SU-DHL-6 (cell line): Measurements from ENCODE around the gene SPATA20.

Source experiments
- H2AFZ ChIP-seq: fragments of 200-600 bp; sonication (generic); 2 replicates; pipeline ENCODE4 v1.6.1; 2014; ENCODE audit warnings: low read depth, mild to moderate bottlenecking, moderate library complexity, mixed read lengths, antibody characterized with exemption, low read length; ENCODE audit not compliant: severe bottlenecking
- H3F3A ChIP-seq: fragments of 200-600 bp; shearing (Covaris generic); 2 replicates; pipeline ENCODE4 v1.6.0; 2016; ENCODE audit warnings: antibody characterized with exemption, mild to moderate bottlenecking; ENCODE audit not compliant: insufficient read depth
- H3K27ac ChIP-seq: fragments of 200-600 bp; sonication (generic); 2 replicates; pipeline ENCODE4 v1.5.1; 2016; ENCODE audit warnings: low read depth, mild to moderate bottlenecking, low read length, moderate library complexity, mixed read lengths
- H3K27me3 ChIP-seq: fragments of 200-600 bp; sonication (generic), shearing (Covaris generic); 2 replicates; pipeline ENCODE4 v1.6.0; 2014; ENCODE audit warnings: mild to moderate bottlenecking, low read length
- H3K36me3 ChIP-seq: fragments of 200-600 bp; sonication (generic); 2 replicates; pipeline ENCODE4 v1.6.1; 2014; ENCODE audit warnings: mild to moderate bottlenecking, low read length, mixed read lengths
- H3K4me2 ChIP-seq: fragments of 300-600, 200-600 bp; shearing (Covaris generic), sonication (generic); 2 replicates; pipeline ENCODE4 v1.6.0; 2014; ENCODE audit warnings: low read length, low read depth, mild to moderate bottlenecking; ENCODE audit not compliant: poor library complexity, severe bottlenecking
- H3K4me3 ChIP-seq: fragments of 200-600 bp; sonication (generic); 2 replicates; pipeline ENCODE4 v1.5.1; 2014; ENCODE audit warnings: antibody characterized with exemption, low read length, mild to moderate bottlenecking, mixed read lengths; ENCODE audit not compliant: insufficient read depth, poor library complexity, severe bottlenecking
- H3K79me2 ChIP-seq: fragments of 200-600 bp; sonication (generic); 2 replicates; pipeline ENCODE4 v1.6.1; 2014; ENCODE audit warnings: mild to moderate bottlenecking, low read length, moderate library complexity; ENCODE audit not compliant: insufficient read depth
- H3K9ac ChIP-seq: fragments of 200-600 bp; sonication (generic); 2 replicates; pipeline ENCODE4 v1.7.0; 2014; ENCODE audit warnings: mild to moderate bottlenecking, low read length
- H3K9me2 ChIP-seq: fragments of 200-600 bp; sonication (generic); replicated peaks from 2 replicates; pipeline ENCODE4 v1.6.1; 2014; ENCODE audit warnings: low read length; ENCODE audit not compliant: insufficient read depth
- H3K9me3 ChIP-seq: fragments of 200-600 bp; sonication (generic); 2 replicates; pipeline ENCODE4 v1.6.1; 2014; ENCODE audit warnings: low read length, mixed read lengths; ENCODE audit not compliant: insufficient read depth
- H4K20me1 ChIP-seq: fragments of 200-600 bp; sonication (generic); 2 replicates; pipeline ENCODE4 v1.6.1; 2014; ENCODE audit warnings: low read depth, mild to moderate bottlenecking, antibody characterized with exemption, low read length, moderate library complexity, mixed read lengths
- CTCF ChIP-seq: fragments of 200-600 bp; sonication (generic); IDR thresholded peaks from one replicate; pipeline ENCODE4 v1.5.1; 2017; ENCODE audit warnings: antibody characterized with exemption, mild to moderate bottlenecking, low read length, moderate library complexity; ENCODE audit not compliant: insufficient read depth, poor library complexity, severe bottlenecking
- EZH2phosphoT487 ChIP-seq: fragments of 200-600 bp; sonication (generic), shearing (Covaris generic); conservative IDR thresholded peaks from 2 replicates; pipeline ENCODE4 v1.6.1; 2018; ENCODE audit warnings: mild to moderate bottlenecking, antibody characterized with exemption, low read length, moderate library complexity, mixed read lengths

SPATA20 gene

GRCh38 chr17:50570528-50570927 is 23.6 kb downstream of the SPATA20 start:
- H3K9ac ChIP-seq, result no peak overlapping the region
- no peak overlapping the region for H2AFZ ChIP-seq
- H3K9me3 ChIP-seq, result no peaks in the 10 kb centered on the region
- H3K36me3 ChIP-seq, result no peaks in the 10 kb centered on the region
- no peaks in the 10 kb centered on the region for H4K20me1 ChIP-seq
- H3K27ac ChIP-seq, result no peak overlapping the region
- no peaks in the 10 kb centered on the region for H3K9me2 ChIP-seq
- no peak overlapping the region for H3K4me2 ChIP-seq
- TF ChIP-seq EZH2phosphoT487 (no peak), CTCF (no peak)
- no peaks in the 10 kb centered on the region for H3K27me3 ChIP-seq
- no peak overlapping the region for H3K4me3 ChIP-seq
- H3K79me2 ChIP-seq, result no peaks in the 10 kb centered on the region
- H3F3A ChIP-seq, result no peaks in the 10 kb centered on the region

- Histone ChIP-seq H4K20me1 (no peaks in the 10 kb centered on the region), H3K27ac (no peak overlapping the region), H3K9me3 (no peaks in the 10 kb centered on the region), H3K79me2 (no peaks in the 10 kb centered on the region), H3K9me2 (no peaks in the 10 kb centered on the region), H3K4me3 (no peak overlapping the region), H3K9ac (no peak overlapping the region), H3F3A (no peaks in the 10 kb centered on the region), H2AFZ (no peak overlapping the region), H3K36me3 (no peaks in the 10 kb centered on the region), H3K4me2 (no peak overlapping the region), H3K27me3 (no peaks in the 10 kb centered on the region)
- TF ChIP-seq CTCF (no peak), EZH2phosphoT487 (no peak)
Observed at GRCh38 chr17:50571681-50572080, 24.7 kb downstream of the SPATA20 start.

GRCh38 chr17:50572541-50572940 is 25.6 kb downstream of the SPATA20 start:
- H3K9ac ChIP-seq, result no peak overlapping the region
- H3K79me2 ChIP-seq, result no peaks in the 10 kb centered on the region
- TF ChIP-seq CTCF, result no peak
- TF ChIP-seq EZH2phosphoT487, result no peak
- no peak overlapping the region for H2AFZ ChIP-seq
- H3K27ac ChIP-seq, result no peak overlapping the region
- H3K27me3 ChIP-seq, result no peaks in the 10 kb centered on the region
- H3K4me2 ChIP-seq, result no peak overlapping the region
- no peaks in the 10 kb centered on the region for H3K9me3 ChIP-seq
- no peaks in the 10 kb centered on the region for H3K9me2 ChIP-seq
- no peaks in the 10 kb centered on the region for H3F3A ChIP-seq
- H4K20me1 ChIP-seq, result no peaks in the 10 kb centered on the region
- no peaks in the 10 kb centered on the region for H3K36me3 ChIP-seq
- H3K4me3 ChIP-seq, result no peak overlapping the region
